GM23338 (cell line): Measurements from ENCODE around the gene PIK3C2G. TPM values are rescaled to one million over a fixed set of nuclear protein-coding genes. Genes with fewer than 3 reads are reported as not detected.

ENCODE experiments used
- ATAC-seq: fragments of 200-7000 bp; cut with Tn5 transposase; 3 replicates; pipeline ENCODE4 v1.9.1; 2020
- DNase-seq: peaks from one replicate; pipeline ENCODE4 v3.0.0-alpha.2; 2015; ENCODE audit warnings: low spot score
- H2AFZ ChIP-seq: fragments of 200-600 bp; sonication (generic); 2 replicates; pipeline ENCODE4 v1.8.0; 2016; ENCODE audit warnings: antibody characterized with exemption, mild to moderate bottlenecking, moderate library complexity
- H3F3A ChIP-seq: fragments of 200-600 bp; sonication (generic); replicated peaks from 2 replicates; pipeline ENCODE4 v1.8.0; 2017; ENCODE audit warnings: antibody characterized with exemption, mixed run types, low read depth
- H3K27ac ChIP-seq: fragments of 200-600 bp; sonication (generic); 2 replicates; pipeline ENCODE4 v1.6.1; 2016; ENCODE audit warnings: low read depth
- H3K27me3 ChIP-seq: fragments of 200-600 bp; sonication (generic); 2 replicates; pipeline ENCODE4 v1.8.0; 2016; ENCODE audit warnings: mild to moderate bottlenecking, mixed run types, moderate library complexity; ENCODE audit not compliant: insufficient read depth
- H3K36me3 ChIP-seq: fragments of 200-600 bp; sonication (generic); 2 replicates; pipeline ENCODE4 v1.8.0; 2016; ENCODE audit warnings: mild to moderate bottlenecking; ENCODE audit not compliant: insufficient read depth
- H3K4me1 ChIP-seq: fragments of 200-600 bp; sonication (generic); 2 replicates; pipeline ENCODE4 v1.8.0; 2016; ENCODE audit warnings: mild to moderate bottlenecking, moderate library complexity; ENCODE audit not compliant: insufficient read depth
- H3K4me2 ChIP-seq: fragments of 200-600 bp; sonication (generic); 2 replicates; pipeline ENCODE4 v1.7.1; 2017; ENCODE audit warnings: mixed run types
- H3K4me3 ChIP-seq: fragments of 200-600 bp; sonication (generic); 2 replicates; pipeline ENCODE4 v1.6.1; 2016; ENCODE audit warnings: mixed run types
- H3K79me2 ChIP-seq: fragments of 200-600 bp; sonication (generic); replicated peaks from 2 replicates; pipeline ENCODE4 v1.8.0; 2017; ENCODE audit warnings: mild to moderate bottlenecking; ENCODE audit not compliant: insufficient read depth
- H3K9me2 ChIP-seq: fragments of 200-600 bp; sonication (generic); 2 replicates; pipeline ENCODE4 v1.8.0; 2017; ENCODE audit not compliant: insufficient read depth
- H4K20me1 ChIP-seq: fragments of 200-600 bp; sonication (generic); replicated peaks from 2 replicates; pipeline ENCODE4 v1.8.0; 2017; ENCODE audit warnings: mild to moderate bottlenecking; ENCODE audit not compliant: insufficient read depth
- H3K27ac Mint-ChIP-seq: 2 replicates; pipeline ENCODE4 v1.8.0; 2020; ENCODE audit warnings: inconsistent platforms, mild to moderate bottlenecking, moderate library complexity, mixed read lengths
- H3K27me3 Mint-ChIP-seq: 3 replicates; pipeline ENCODE4 v1.8.0; 2022; ENCODE audit warnings: low read depth, mild to moderate bottlenecking, moderate library complexity, mixed read lengths, inconsistent platforms; ENCODE audit not compliant: insufficient read depth, poor library complexity
- H3K36me3 Mint-ChIP-seq: 3 replicates; pipeline ENCODE4 v1.8.0; 2021; ENCODE audit warnings: low read depth, mild to moderate bottlenecking, inconsistent platforms, moderate library complexity, mixed read lengths
- H3K4me1 Mint-ChIP-seq: 3 replicates; pipeline ENCODE4 v1.8.0; 2020; ENCODE audit warnings: mild to moderate bottlenecking, inconsistent platforms, mixed read lengths
- H3K4me3 Mint-ChIP-seq: 3 replicates; pipeline ENCODE4 v1.8.0; 2021; ENCODE audit warnings: moderate library complexity, mild to moderate bottlenecking, inconsistent platforms, mixed read lengths
- H3K9me3 Mint-ChIP-seq: 3 replicates; pipeline ENCODE4 v1.8.0; 2020; ENCODE audit warnings: moderate library complexity, mild to moderate bottlenecking, inconsistent platforms, mixed read lengths
- CREB1 ChIP-seq: fragments of 250-450 bp; sonication (Bioruptor Pico); IDR thresholded peaks from 2 replicates; pipeline ENCODE4 v1.5.0; 2020; ENCODE audit warnings: low read depth, mild to moderate bottlenecking, moderate library complexity
- ETS1 ChIP-seq: IDR thresholded peaks from 2 replicates; pipeline ENCODE4 v1.6.1; 2016; ENCODE audit warnings: antibody characterized with exemption
- EZH2 ChIP-seq: fragments of 200-600 bp; sonication (generic); IDR thresholded peaks from one replicate; pipeline ENCODE4 v1.8.0; 2017; ENCODE audit warnings: antibody characterized with exemption, mild to moderate bottlenecking, low read depth; ENCODE audit not compliant: unreplicated experiment
- EZH2phosphoT487 ChIP-seq: fragments of 200-600 bp; sonication (generic); IDR thresholded peaks from one replicate; pipeline ENCODE4 v1.8.1; 2018; ENCODE audit warnings: antibody characterized with exemption; ENCODE audit not compliant: unreplicated experiment
- JUNB ChIP-seq: IDR thresholded peaks from one replicate; pipeline ENCODE4 v1.6.1; 2016; ENCODE audit warnings: antibody characterized with exemption; ENCODE audit not compliant: unreplicated experiment
- POLR2AphosphoS5 ChIP-seq: IDR thresholded peaks from 2 replicates; pipeline ENCODE4 v1.6.1; 2016; ENCODE audit warnings: antibody characterized with exemption, low read depth
- STAT1 ChIP-seq: IDR thresholded peaks from one replicate; pipeline ENCODE4 v1.6.1; 2016; ENCODE audit warnings: antibody characterized with exemption; ENCODE audit not compliant: unreplicated experiment
- ZNF331 ChIP-seq: fragments of 250-450 bp; sonication (Bioruptor Pico); IDR thresholded peaks from 2 replicates; pipeline ENCODE4 v1.5.0; 2020; ENCODE audit warnings: low read depth, mild to moderate bottlenecking, moderate library complexity
- polyA plus RNA-seq: library from polyadenylated mRNA; unstranded; fragments of >200 nt; fragmentation: Nextera tagmentation; extraction: Ambion mirVana; gene quantifications from 2 replicates; pipeline ENCODE4 v1.2.1, GENCODE V29; 2016
- total RNA-seq: library from RNA; depleted of rRNA; stranded (reverse); fragments of >200 nt; shearing (Covaris generic); gene quantifications from 2 replicates; pipeline ENCODE4 v1.2.3, GENCODE V29; 2014
- TF ChIP-seq, protein P1 (sequence below), 2 experiments: fragments of 200-600 bp in 1 of 2; sonication (generic) in 1 of 2; conservative IDR thresholded peaks; 2 replicates each; pipeline versions ENCODE4 v1.5.1 to v1.6.1; 2016 to 2017; ENCODE audit warnings: antibody characterized with exemption in 2 of 2, low read depth in 2 of 2, mild to moderate bottlenecking in 2 of 2, moderate library complexity in 1 of 2
- TF ChIP-seq, protein P2 (sequence below): IDR thresholded peaks from one replicate; pipeline ENCODE4 v1.6.1; 2018; ENCODE audit warnings: antibody characterized with exemption; ENCODE audit not compliant: unreplicated experiment
- TF ChIP-seq, protein P3 (sequence below): fragments of 250-450 bp; sonication (Bioruptor Pico); IDR thresholded peaks from 2 replicates; pipeline ENCODE4 v1.5.0; 2020; ENCODE audit warnings: mild to moderate bottlenecking, moderate library complexity

PIK3C2G gene
- total and polyA plus RNA-seq, 2 experiments from 2014 or later: not detected

DNA sequence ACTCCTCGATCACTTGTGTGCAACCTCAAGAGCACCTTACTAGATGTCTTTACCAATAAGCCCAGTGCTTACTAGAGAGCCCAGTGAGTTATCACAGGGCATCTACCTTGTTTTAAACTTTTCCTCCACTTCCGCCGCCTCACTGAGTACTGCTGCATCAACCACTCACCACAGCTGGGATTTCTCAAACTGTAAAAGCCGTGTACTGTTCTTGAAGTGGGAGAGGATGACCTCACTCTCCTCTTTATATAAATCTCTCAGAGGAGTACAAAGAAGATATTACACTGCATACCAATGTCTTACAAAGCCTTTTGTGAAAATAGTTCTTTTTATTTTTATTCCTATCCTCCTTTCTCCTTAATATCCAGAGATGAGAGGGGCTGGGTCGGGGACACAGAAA is 382.4 kb downstream of the PIK3C2G start (continued):
- TF ChIP-seq, protein P1, sequence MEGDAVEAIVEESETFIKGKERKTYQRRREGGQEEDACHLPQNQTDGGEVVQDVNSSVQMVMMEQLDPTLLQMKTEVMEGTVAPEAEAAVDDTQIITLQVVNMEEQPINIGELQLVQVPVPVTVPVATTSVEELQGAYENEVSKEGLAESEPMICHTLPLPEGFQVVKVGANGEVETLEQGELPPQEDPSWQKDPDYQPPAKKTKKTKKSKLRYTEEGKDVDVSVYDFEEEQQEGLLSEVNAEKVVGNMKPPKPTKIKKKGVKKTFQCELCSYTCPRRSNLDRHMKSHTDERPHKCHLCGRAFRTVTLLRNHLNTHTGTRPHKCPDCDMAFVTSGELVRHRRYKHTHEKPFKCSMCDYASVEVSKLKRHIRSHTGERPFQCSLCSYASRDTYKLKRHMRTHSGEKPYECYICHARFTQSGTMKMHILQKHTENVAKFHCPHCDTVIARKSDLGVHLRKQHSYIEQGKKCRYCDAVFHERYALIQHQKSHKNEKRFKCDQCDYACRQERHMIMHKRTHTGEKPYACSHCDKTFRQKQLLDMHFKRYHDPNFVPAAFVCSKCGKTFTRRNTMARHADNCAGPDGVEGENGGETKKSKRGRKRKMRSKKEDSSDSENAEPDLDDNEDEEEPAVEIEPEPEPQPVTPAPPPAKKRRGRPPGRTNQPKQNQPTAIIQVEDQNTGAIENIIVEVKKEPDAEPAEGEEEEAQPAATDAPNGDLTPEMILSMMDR (conservative IDR thresholded peaks at IDR 0.05; ENCODE audit: low read depth in 2 of 2): no peak
- TF ChIP-seq STAT1: no peak
- no peak for TF ChIP-seq EZH2
- TF ChIP-seq POLR2AphosphoS5: no peak
- TF ChIP-seq EZH2phosphoT487: no peak
- TF ChIP-seq CREB1 (CRISPR knock-in tag): no peak
- TF ChIP-seq ETS1: no peak
- TF ChIP-seq ZNF331: no peak
- no peak for TF ChIP-seq JUNB

GRCh38 chr12:18644564-18644963 is 383.2 kb downstream of the PIK3C2G start:
- Histone ChIP-seq H3K4me2 (no peak overlapping the region), H3K36me3 (no peaks in the 10 kb centered on the region), H3K27me3 (no peaks in the 10 kb centered on the region), H4K20me1 (no peaks in the 10 kb centered on the region), H3F3A (no peaks in the 10 kb centered on the region), H3K9me2 (no peaks in the 10 kb centered on the region), H2AFZ (no peak overlapping the region), H3K79me2 (no peaks in the 10 kb centered on the region), H3K27ac (no peak overlapping the region), H3K4me1 (no peaks in the 10 kb centered on the region), H3K4me3 (no peak overlapping the region)
- Mint-ChIP-seq H3K4me1 (no peaks in the 10 kb centered on the region), H3K27me3 (peaks cover 2% of the 10 kb centered on the region), H3K9me3 (no peaks in the 10 kb centered on the region), H3K27ac (no peak overlapping the region), H3K4me3 (no peak overlapping the region), H3K36me3 (no peaks in the 10 kb centered on the region)
- DNase-seq (no peak), ATAC-seq (no peak)
- TF ChIP-seq JUNB: no peak
- no peak for TF ChIP-seq STAT1
- TF ChIP-seq, protein P2, sequence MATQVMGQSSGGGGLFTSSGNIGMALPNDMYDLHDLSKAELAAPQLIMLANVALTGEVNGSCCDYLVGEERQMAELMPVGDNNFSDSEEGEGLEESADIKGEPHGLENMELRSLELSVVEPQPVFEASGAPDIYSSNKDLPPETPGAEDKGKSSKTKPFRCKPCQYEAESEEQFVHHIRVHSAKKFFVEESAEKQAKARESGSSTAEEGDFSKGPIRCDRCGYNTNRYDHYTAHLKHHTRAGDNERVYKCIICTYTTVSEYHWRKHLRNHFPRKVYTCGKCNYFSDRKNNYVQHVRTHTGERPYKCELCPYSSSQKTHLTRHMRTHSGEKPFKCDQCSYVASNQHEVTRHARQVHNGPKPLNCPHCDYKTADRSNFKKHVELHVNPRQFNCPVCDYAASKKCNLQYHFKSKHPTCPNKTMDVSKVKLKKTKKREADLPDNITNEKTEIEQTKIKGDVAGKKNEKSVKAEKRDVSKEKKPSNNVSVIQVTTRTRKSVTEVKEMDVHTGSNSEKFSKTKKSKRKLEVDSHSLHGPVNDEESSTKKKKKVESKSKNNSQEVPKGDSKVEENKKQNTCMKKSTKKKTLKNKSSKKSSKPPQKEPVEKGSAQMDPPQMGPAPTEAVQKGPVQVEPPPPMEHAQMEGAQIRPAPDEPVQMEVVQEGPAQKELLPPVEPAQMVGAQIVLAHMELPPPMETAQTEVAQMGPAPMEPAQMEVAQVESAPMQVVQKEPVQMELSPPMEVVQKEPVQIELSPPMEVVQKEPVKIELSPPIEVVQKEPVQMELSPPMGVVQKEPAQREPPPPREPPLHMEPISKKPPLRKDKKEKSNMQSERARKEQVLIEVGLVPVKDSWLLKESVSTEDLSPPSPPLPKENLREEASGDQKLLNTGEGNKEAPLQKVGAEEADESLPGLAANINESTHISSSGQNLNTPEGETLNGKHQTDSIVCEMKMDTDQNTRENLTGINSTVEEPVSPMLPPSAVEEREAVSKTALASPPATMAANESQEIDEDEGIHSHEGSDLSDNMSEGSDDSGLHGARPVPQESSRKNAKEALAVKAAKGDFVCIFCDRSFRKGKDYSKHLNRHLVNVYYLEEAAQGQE: no peak
- TF ChIP-seq, protein P3, sequence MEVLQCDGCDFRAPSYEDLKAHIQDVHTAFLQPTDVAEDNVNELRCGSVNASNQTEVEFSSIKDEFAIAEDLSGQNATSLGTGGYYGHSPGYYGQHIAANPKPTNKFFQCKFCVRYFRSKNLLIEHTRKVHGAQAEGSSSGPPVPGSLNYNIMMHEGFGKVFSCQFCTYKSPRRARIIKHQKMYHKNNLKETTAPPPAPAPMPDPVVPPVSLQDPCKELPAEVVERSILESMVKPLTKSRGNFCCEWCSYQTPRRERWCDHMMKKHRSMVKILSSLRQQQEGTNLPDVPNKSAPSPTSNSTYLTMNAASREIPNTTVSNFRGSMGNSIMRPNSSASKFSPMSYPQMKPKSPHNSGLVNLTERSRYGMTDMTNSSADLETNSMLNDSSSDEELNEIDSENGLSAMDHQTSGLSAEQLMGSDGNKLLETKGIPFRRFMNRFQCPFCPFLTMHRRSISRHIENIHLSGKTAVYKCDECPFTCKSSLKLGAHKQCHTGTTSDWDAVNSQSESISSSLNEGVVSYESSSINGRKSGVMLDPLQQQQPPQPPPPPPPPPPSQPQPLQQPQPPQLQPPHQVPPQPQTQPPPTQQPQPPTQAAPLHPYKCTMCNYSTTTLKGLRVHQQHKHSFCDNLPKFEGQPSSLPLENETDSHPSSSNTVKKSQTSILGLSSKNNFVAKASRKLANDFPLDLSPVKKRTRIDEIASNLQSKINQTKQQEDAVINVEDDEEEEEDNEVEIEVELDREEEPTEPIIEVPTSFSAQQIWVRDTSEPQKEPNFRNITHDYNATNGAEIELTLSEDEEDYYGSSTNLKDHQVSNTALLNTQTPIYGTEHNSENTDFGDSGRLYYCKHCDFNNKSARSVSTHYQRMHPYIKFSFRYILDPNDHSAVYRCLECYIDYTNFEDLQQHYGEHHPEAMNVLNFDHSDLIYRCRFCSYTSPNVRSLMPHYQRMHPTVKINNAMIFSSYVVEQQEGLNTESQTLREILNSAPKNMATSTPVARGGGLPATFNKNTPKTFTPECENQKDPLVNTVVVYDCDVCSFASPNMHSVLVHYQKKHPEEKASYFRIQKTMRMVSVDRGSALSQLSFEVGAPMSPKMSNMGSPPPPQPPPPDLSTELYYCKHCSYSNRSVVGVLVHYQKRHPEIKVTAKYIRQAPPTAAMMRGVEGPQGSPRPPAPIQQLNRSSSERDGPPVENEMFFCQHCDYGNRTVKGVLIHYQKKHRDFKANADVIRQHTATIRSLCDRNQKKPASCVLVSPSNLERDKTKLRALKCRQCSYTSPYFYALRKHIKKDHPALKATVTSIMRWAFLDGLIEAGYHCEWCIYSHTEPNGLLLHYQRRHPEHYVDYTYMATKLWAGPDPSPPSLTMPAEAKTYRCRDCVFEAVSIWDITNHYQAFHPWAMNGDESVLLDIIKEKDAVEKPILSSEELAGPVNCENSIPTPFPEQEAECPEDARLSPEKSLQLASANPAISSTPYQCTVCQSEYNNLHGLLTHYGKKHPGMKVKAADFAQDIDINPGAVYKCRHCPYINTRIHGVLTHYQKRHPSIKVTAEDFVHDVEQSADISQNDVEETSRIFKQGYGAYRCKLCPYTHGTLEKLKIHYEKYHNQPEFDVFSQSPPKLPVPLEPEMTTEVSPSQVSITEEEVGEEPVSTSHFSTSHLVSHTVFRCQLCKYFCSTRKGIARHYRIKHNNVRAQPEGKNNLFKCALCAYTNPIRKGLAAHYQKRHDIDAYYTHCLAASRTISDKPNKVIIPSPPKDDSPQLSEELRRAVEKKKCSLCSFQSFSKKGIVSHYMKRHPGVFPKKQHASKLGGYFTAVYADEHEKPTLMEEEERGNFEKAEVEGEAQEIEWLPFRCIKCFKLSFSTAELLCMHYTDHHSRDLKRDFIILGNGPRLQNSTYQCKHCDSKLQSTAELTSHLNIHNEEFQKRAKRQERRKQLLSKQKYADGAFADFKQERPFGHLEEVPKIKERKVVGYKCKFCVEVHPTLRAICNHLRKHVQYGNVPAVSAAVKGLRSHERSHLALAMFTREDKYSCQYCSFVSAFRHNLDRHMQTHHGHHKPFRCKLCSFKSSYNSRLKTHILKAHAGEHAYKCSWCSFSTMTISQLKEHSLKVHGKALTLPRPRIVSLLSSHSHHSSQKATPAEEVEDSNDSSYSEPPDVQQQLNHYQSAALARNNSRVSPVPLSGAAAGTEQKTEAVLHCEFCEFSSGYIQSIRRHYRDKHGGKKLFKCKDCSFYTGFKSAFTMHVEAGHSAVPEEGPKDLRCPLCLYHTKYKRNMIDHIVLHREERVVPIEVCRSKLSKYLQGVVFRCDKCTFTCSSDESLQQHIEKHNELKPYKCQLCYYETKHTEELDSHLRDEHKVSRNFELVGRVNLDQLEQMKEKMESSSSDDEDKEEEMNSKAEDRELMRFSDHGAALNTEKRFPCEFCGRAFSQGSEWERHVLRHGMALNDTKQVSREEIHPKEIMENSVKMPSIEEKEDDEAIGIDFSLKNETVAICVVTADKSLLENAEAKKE: no peak
